Keratinocyte (primary cell): Measurements from ENCODE around the gene NCOR1. TPM values are rescaled to one million over a fixed set of nuclear protein-coding genes. Genes with fewer than 3 reads are reported as not detected.

ENCODE experiments used
- DNase-seq: peaks from one replicate; pipeline ENCODE4 v3.0.0-alpha.2; 2011; ENCODE audit warnings: low read depth, missing footprints, low spot score
- FAIRE-seq: peaks from 2 replicates; lab custom pipeline; 2011; peaks lifted over from hg19 to GRCh38; lab: Jason Lieb, UNC
- H2AFZ ChIP-seq: 2 replicates; pipeline ENCODE4 v1.6.0; 2012; ENCODE audit warnings: low read length, control low read depth, inconsistent platforms; ENCODE audit not compliant: control insufficient read depth
- H3K27ac ChIP-seq: 2 replicates; pipeline ENCODE4 v1.5.1; 2011; ENCODE audit warnings: low read length; ENCODE audit not compliant: control insufficient read depth, insufficient read depth
- H3K27me3 ChIP-seq: 3 replicates; pipeline ENCODE4 v1.6.0; 2011; ENCODE audit warnings: low read length; ENCODE audit not compliant: control insufficient read depth, insufficient read depth; ENCODE audit errors: extremely low read depth
- H3K36me3 ChIP-seq, 2 experiments: 2 replicates in 1 of 2; 3 replicates in 1 of 2; pipeline ENCODE4 v1.5.1; 2011; ENCODE audit warnings: low read length in 2 of 2, mild to moderate bottlenecking in 1 of 2; ENCODE audit not compliant: control insufficient read depth in 2 of 2, insufficient read depth in 2 of 2; ENCODE audit errors: extremely low read depth in 1 of 2
- H3K4me1 ChIP-seq: 3 replicates; pipeline ENCODE4 v1.5.1; 2011; ENCODE audit warnings: low read length; ENCODE audit not compliant: control insufficient read depth, insufficient read depth; ENCODE audit errors: extremely low read depth
- H3K4me2 ChIP-seq: 3 replicates; pipeline ENCODE4 v1.6.0; 2011; ENCODE audit warnings: low read depth, low read length; ENCODE audit not compliant: control insufficient read depth, insufficient read depth; ENCODE audit errors: extremely low read depth
- H3K4me3 ChIP-seq, 3 experiments: fragments of 200-600 bp in 1 of 3; sonication (generic) in 1 of 3; 2 replicates in 2 of 3; 3 replicates in 1 of 3; pipeline ENCODE4 v1.5.1; 2011 to 2016; ENCODE audit warnings: low read length in 3 of 3, mild to moderate bottlenecking in 3 of 3, control low read depth in 2 of 3, inconsistent platforms in 1 of 3, low read depth in 1 of 3, mixed read lengths in 1 of 3, mixed run types in 1 of 3, moderate library complexity in 1 of 3; ENCODE audit not compliant: control insufficient read depth in 2 of 3, insufficient read depth in 2 of 3; ENCODE audit errors: extremely low read depth in 1 of 3
- H3K79me2 ChIP-seq: 2 replicates; pipeline ENCODE4 v1.6.0; 2012; ENCODE audit warnings: low read length; ENCODE audit not compliant: control insufficient read depth, insufficient read depth
- H3K9ac ChIP-seq: 3 replicates; pipeline ENCODE4 v1.6.0; 2011; ENCODE audit warnings: low read length; ENCODE audit not compliant: control insufficient read depth, insufficient read depth; ENCODE audit errors: extremely low read depth
- H3K9me1 ChIP-seq: 3 replicates; pipeline ENCODE4 v1.6.0; 2011; ENCODE audit warnings: low read length; ENCODE audit not compliant: control insufficient read depth, insufficient read depth; ENCODE audit errors: extremely low read depth
- H3K9me3 ChIP-seq: 2 replicates; pipeline ENCODE4 v1.5.1; 2012; ENCODE audit warnings: low read depth, low read length; ENCODE audit not compliant: control insufficient read depth
- H4K20me1 ChIP-seq: 3 replicates; pipeline ENCODE4 v1.6.0; 2011; ENCODE audit warnings: low read length; ENCODE audit not compliant: control insufficient read depth, insufficient read depth; ENCODE audit errors: extremely low read depth
- CTCF ChIP-seq, 3 experiments: IDR thresholded peaks in 1 of 3; conservative IDR thresholded peaks in 1 of 3; optimal IDR thresholded peaks in 1 of 3; 2 replicates in 2 of 3; 3 replicates in 1 of 3; pipeline versions ENCODE3 to v1.5.1; 2011; ENCODE audit warnings: low read length in 3 of 3, mild to moderate bottlenecking in 3 of 3, moderate library complexity in 2 of 3, control low read depth in 1 of 3, inconsistent platforms in 1 of 3; ENCODE audit not compliant: insufficient read depth in 2 of 3; ENCODE audit errors: extremely low read depth in 1 of 3
- EZH2 ChIP-seq: IDR thresholded peaks from one replicate; pipeline ENCODE4 v1.6.1; 2012; ENCODE audit warnings: inconsistent platforms, mild to moderate bottlenecking, low read length, moderate library complexity
- dilution Hi-C: fragments of 300-500 bp; cut with MboI; formaldehyde crosslinking; loops from one replicate; pipeline ENCODE4 v1.7.0; 2020; ENCODE audit warnings: low sequenced_read_pairs; ENCODE audit not compliant: extremely low pct_ligation_motif_present
- polyA plus RNA-seq, 5 experiments: library from polyadenylated mRNA; depleted of rRNA in 3 of 5; stranded (reverse) in 3 of 5; stranded (forward) in 1 of 5; unstranded in 1 of 5; fragments of >200 nt; gene quantifications; 1 replicate in 1 of 5; 2 replicates in 3 of 5; 3 replicates in 1 of 5; pipeline versions ENCODE4 v1.2.1 to v1.2.3, GENCODE V29; 2011 to 2012; ENCODE audit warnings: missing spikeins in 2 of 5, low read depth in 1 of 5, low replicate concordance in 1 of 5

The NCOR1 gene
- polyA plus RNA-seq, 1 donor (not counting 4 experiments of a cell fraction or from before 2014, with no cell fraction given), result 59.8 TPM

GRCh38 chr17:16081507-16082087, 133.7 kb downstream of the NCOR1 start:
- H3K27ac ChIP-seq, result no peak overlapping the region
- dilution Hi-C loops, result no loop called here
- no peak for FAIRE-seq

GRCh38 chr17:16080366-16080765, 135.0 kb downstream of the NCOR1 start:
- dilution Hi-C loops, result no loop called here

More at GRCh38 chr17:16081507-16082087, 133.7 kb downstream of the NCOR1 start:
- Histone ChIP-seq H2AFZ (no peak overlapping the region), H3K27me3 (no peaks in the 10 kb centered on the region), H3K4me3 (no peak overlapping the region), H3K79me2 (no peaks in the 10 kb centered on the region), H4K20me1 (no peaks in the 10 kb centered on the region), H3K4me1 (no peaks in the 10 kb centered on the region), H3K36me3 (peaks cover 7 to 19% of the 10 kb centered on the region in 2 experiments), H3K4me2 (no peak overlapping the region), H3K9me1 (no peaks in the 10 kb centered on the region), H3K9ac (no peak overlapping the region), H3K9me3 (no peaks in the 10 kb centered on the region)
- DNase-seq, result no peak
- TF ChIP-seq CTCF (optimal IDR thresholded peaks at IDR 0.05 in 1 of 3, IDR thresholded peaks at IDR 0.05 in 1 of 3, conservative IDR thresholded peaks at IDR 0.05 in 1 of 3; ENCODE audit: extremely low read depth in 1 of 3, insufficient read depth in 2 of 3, low read length in 3 of 3), result no peak
- no peak for TF ChIP-seq EZH2

GRCh38 chr17:16075949-16076348, 139.4 kb downstream of the NCOR1 start:
- no peaks in the 10 kb centered on the region for H4K20me1 ChIP-seq
- H3K36me3 ChIP-seq, result peaks cover 15 to 28% of the 10 kb centered on the region in 2 experiments
- TF ChIP-seq EZH2, result no peak
- TF ChIP-seq CTCF (optimal IDR thresholded peaks at IDR 0.05 in 1 of 3, IDR thresholded peaks at IDR 0.05 in 1 of 3, conservative IDR thresholded peaks at IDR 0.05 in 1 of 3; ENCODE audit: extremely low read depth in 1 of 3, insufficient read depth in 2 of 3, low read length in 3 of 3), result no peak
- no peak overlapping the region for H3K27ac ChIP-seq
- no peaks in the 10 kb centered on the region for H3K9me1 ChIP-seq
- H3K79me2 ChIP-seq, result no peaks in the 10 kb centered on the region
- no peak overlapping the region for H3K4me3 ChIP-seq
- H3K27me3 ChIP-seq, result no peaks in the 10 kb centered on the region
- no peak for FAIRE-seq
- no peaks in the 10 kb centered on the region for H3K4me1 ChIP-seq
- no peak overlapping the region for H2AFZ ChIP-seq
- H3K9me3 ChIP-seq, result no peaks in the 10 kb centered on the region
- dilution Hi-C loops, result no loop called here
- H3K9ac ChIP-seq, result no peak overlapping the region
- DNase-seq, result no peak
- no peak overlapping the region for H3K4me2 ChIP-seq

More at GRCh38 chr17:16080366-16080765, 135.0 kb downstream of the NCOR1 start:
- TF ChIP-seq EZH2, result no peak
- H4K20me1 ChIP-seq, result no peaks in the 10 kb centered on the region
- H3K27me3 ChIP-seq, result no peaks in the 10 kb centered on the region
- no peaks in the 10 kb centered on the region for H3K79me2 ChIP-seq
- H2AFZ ChIP-seq, result no peak overlapping the region
- no peaks in the 10 kb centered on the region for H3K9me1 ChIP-seq
- no peak overlapping the region for H3K4me2 ChIP-seq
- no peak overlapping the region for H3K9ac ChIP-seq
- H3K9me3 ChIP-seq, result no peaks in the 10 kb centered on the region
- no peaks in the 10 kb centered on the region for H3K4me1 ChIP-seq
- H3K36me3 ChIP-seq, result peaks cover 9 to 20% of the 10 kb centered on the region in 2 experiments
- FAIRE-seq (no peak), DNase-seq (no peak)
- H3K27ac ChIP-seq, result no peak overlapping the region
- no peak overlapping the region for H3K4me3 ChIP-seq
